NCI-H2196 treated with DMSO at 0.1 percent for 48 hours (cell line): ENCODE measurements around the gene YWHAG.
A peak's percentile ranks its signal among the peaks of the same experiment; 100 is the strongest.
"Not testable (repeated sequence)": the region's sequence is repeated elsewhere in the genome, so short reads cannot be mapped to it uniquely, and the experiment has no call there.

Experiments used
- DNase-seq: peaks from one replicate; lab custom pipeline; 2025; ENCODE audit not compliant: unreplicated experiment; lab: John Stamatoyannopoulos, UW

YWHAG gene

GRCh38 chr7:76325811-76326210 is 33.0 kb downstream of the YWHAG start:
- DNase-seq = no peak

GRCh38 chr7:76325092-76325491 is 33.7 kb downstream of the YWHAG start:
- no peak for DNase-seq

- peak; percentile 44 for DNase-seq
These were observed 40.1 kb downstream of the YWHAG start for GRCh38 chr7:76318488-76319353.

DNA sequence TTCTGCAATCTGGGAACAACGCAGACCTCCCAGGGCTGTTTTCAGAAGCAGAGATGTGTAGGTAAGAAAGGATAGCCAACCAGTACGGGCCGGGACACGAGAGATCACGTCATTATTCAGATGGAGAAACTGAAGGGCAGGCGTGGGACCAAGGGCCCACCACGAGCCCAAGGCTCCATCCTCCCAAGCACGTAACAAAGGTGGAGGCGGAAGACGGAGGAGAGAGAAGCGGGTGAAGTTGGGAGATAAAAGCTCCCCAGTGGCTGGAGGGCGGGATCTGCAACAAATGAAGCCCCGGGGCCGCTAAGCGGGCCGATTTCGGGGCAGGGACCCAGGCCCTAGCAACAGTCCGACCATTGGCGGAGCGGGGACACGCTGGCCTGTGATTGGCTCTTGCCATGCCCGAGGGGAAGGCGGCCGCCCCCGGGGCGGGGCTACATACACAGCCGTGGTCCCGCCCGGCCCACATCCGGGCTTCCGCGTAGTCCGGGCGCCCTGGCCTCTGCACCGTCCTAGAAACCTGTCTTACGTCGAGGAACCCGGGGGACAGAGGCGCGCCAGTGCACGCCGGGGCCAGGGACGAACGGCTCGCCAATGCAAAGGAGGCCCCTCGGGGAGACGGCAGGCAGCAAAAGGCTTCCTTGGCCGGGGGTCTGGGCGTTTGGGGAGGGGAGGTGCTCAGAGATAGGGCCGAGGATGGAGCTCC is 40.9 kb downstream of the YWHAG start:
- DNase-seq = peak; percentile 97

- DNase-seq = no peak
These were observed 41.6 kb downstream of the YWHAG start for GRCh38 chr7:76316984-76317781.

- no peak for DNase-seq
These were observed 43.4 kb downstream of the YWHAG start for GRCh38 chr7:76315364-76315763.

DNA sequence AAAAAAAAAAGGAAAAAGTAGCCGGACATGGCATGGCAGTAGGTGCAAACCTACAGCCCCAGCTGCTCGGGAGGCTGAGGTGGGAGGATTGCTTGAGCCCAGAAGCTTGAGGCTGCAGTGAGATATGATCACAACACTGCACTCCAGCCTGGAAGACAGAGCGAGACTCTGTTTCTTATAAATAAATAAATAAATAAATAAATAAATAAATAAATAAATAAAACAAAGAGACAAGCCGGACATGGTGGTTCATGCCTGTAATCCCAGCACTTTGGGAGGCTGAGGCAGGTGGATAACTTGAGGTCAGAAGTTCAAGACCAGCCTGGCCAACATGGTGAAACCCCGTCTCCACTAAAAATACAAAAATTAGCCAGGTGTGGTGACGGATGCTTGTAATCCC is 44.1 kb downstream of the YWHAG start:
- not testable (repeated sequence) for DNase-seq

DNA sequence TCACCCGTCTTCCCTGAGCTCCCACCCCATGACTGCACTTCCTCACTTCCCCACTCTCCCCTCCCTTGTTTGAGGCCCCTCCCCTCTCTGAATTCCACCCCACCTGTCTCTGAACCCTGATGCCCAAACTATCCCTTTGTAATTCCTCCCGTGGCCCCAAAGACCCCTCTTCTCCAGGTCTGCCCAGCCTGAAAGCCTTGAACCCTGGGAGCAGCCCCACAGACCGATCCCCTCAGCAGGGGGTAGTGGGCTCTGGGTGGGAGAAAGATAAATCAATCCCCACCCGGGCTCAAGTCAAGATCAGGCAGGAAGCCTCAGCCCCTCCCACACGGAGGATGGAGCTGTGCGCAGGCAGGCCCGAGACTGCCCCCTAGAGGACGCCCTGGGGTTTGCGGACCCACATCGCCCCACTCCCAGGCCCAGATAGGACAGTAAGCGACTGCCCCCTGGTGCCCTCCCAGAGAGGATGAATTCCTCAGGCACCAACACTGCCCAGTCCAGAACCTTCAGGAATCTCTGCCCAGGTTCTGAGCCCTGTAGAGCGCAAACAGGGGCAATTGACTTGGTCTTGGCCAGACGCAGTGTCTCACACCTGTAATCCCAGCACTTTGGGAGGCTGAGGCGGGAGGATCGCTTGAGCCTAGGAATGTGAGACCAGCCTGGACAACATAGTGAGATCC is 44.6 kb downstream of the YWHAG start:
- DNase-seq = peak; percentile 94

DNA sequence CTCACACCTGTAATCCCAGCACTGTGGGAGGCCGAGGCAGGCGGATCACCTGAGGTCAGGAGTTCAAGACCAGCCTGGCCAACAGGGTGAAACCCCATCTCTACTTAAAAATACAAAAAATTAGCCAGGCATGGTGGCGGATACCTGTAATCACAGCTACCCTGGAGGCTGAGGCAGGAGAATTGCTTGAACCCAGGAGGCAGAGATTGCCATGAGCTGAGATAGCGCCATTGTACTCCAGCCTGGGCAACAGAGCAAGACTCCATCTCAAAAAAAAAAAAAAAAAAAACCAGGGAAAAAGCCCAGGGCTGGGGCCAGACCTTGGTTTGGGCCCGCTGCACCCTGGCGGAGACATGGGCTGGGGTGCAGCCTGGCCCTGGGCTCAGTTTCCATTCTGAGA is 47.0 kb downstream of the YWHAG start:
- DNase-seq = not testable (repeated sequence)

- peak; percentile 69 for DNase-seq
These were observed 48.5 kb downstream of the YWHAG start for GRCh38 chr7:76310102-76310957.

GRCh38 chr7:76309341-76310101 is 49.3 kb downstream of the YWHAG start:
- not testable (repeated sequence) for DNase-seq

GRCh38 chr7:76308874-76309273 is 49.9 kb downstream of the YWHAG start:
- DNase-seq = not testable (repeated sequence)

DNA sequence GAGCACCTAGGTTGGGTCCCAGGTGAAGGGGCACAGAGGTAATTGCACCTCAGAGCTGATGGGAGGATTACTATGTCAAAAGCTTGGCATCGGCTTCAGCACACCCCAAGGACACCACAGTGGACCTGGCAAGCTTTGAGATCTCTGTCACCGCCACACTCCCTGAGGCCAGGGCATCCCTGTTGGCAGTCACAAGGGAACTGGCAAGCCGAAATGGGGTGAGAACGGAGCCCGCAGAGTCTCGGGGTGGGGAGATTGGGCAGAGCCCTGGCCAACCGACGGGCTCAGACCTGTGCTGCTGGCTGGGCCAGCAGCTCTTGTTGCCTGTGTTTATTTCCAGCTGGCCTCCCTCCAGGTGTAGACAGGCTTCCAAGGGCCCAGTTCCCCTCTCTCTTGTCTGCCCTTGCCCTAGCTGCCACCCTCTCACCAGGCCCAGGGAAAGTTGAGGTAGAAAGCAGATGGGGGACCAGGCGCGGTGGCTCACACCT is 53.9 kb downstream of the YWHAG start:
- DNase-seq = peak; percentile 70

GRCh38 chr7:76303202-76304147 is 55.3 kb downstream of the YWHAG start:
- DNase-seq = peak; percentile 75

- DNase-seq = peak; percentile 92
These were observed 56.2 kb downstream of the YWHAG start, which contains the start of gene HSPB1 for GRCh38 chr7:76302347-76303201. Gene HSPB1, plus strand, starts transcription at chr7:76302673. Its CDS starts 40 bp downstream, at chr7:76302713.

DNA sequence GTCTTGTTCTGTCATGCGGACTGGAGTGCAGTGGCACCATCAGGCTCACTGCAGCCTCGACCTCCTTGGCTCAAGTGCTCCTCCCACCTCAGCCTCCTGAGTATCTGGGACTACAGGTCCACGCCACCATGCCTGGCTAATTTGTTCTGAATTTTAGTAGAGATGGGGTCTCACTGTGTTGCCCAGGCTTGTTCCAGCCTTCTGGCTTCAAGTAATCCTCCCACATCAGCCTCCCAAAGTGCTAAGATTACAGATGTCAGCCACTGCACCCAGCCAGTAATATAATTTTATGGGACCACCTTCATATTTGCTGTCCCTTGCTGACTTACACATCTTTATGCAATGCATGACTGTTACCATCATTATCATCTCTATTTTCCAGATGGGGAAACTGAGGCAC is 57.8 kb downstream of the YWHAG start:
- no peak for DNase-seq
